Measurements from ENCODE around the gene MAD1L1.

Gene MAD1L1

GRCh38 chr7:2203766-2204300 is 28.9 kb downstream of the MAD1L1 start:
- Histone ChIP-seq H3K4me1 (ENCODE audit: control insufficient read depth in 1 of 2, insufficient read depth in 1 of 2, low read depth in 1 of 2, low read length in 1 of 2) (no peaks in the 10 kb centered on the region), H3K9me3 (no peaks in the 10 kb centered on the region), H3K36me3 (peaks cover 71% of the 10 kb centered on the region), H3K27me3 (no peaks in the 10 kb centered on the region), H3K4me3 (ENCODE audit: low read depth in 1 of 2, low read length in 1 of 2) (no peak overlapping the region), H3K27ac (no peak overlapping the region)
- TF ChIP-seq CTCF (IDR thresholded peaks at IDR 0.05): no peak

- Histone ChIP-seq H3K4me3 (ENCODE audit: low read depth in 1 of 2, low read length in 1 of 2) (no peak overlapping the region), H3K9me3 (no peaks in the 10 kb centered on the region), H3K27ac (no peak overlapping the region), H3K4me1 (ENCODE audit: control insufficient read depth in 1 of 2, insufficient read depth in 1 of 2, low read depth in 1 of 2, low read length in 1 of 2) (no peaks in the 10 kb centered on the region), H3K36me3 (peaks cover 71% of the 10 kb centered on the region), H3K27me3 (no peaks in the 10 kb centered on the region)
- no peak for TF ChIP-seq CTCF (IDR thresholded peaks at IDR 0.05)
Measured at GRCh38 chr7:2202901-2203765, 29.6 kb downstream of the MAD1L1 start.

GRCh38 chr7:2202361-2202761 is 30.4 kb downstream of the MAD1L1 start:
- H3K36me3 ChIP-seq: peaks cover 63% of the 10 kb centered on the region

GRCh38 chr7:2201686-2202360 is 30.9 kb downstream of the MAD1L1 start:
- no peak overlapping the region for H3K4me3 ChIP-seq (ENCODE audit: low read depth in 1 of 2, low read length in 1 of 2)
- TF ChIP-seq CTCF (IDR thresholded peaks at IDR 0.05): no peak
- peaks cover 63% of the 10 kb centered on the region for H3K36me3 ChIP-seq
- H3K27me3 ChIP-seq: no peaks in the 10 kb centered on the region
- no peaks in the 10 kb centered on the region for H3K9me3 ChIP-seq
- H3K27ac ChIP-seq: no peak overlapping the region
- no peaks in the 10 kb centered on the region for H3K4me1 ChIP-seq (ENCODE audit: control insufficient read depth in 1 of 2, insufficient read depth in 1 of 2, low read depth in 1 of 2, low read length in 1 of 2)

More at GRCh38 chr7:2202361-2202761, 30.4 kb downstream of the MAD1L1 start:
- no peaks in the 10 kb centered on the region for H3K27me3 ChIP-seq
- no peak overlapping the region for H3K4me3 ChIP-seq (ENCODE audit: low read depth in 1 of 2, low read length in 1 of 2)
- no peak for TF ChIP-seq CTCF (IDR thresholded peaks at IDR 0.05)
- H3K4me1 ChIP-seq (ENCODE audit: control insufficient read depth in 1 of 2, insufficient read depth in 1 of 2, low read depth in 1 of 2, low read length in 1 of 2): no peaks in the 10 kb centered on the region
- H3K9me3 ChIP-seq: no peaks in the 10 kb centered on the region
- H3K27ac ChIP-seq: no peak overlapping the region

- H3K4me1 ChIP-seq (ENCODE audit: control insufficient read depth in 1 of 2, insufficient read depth in 1 of 2, low read depth in 1 of 2, low read length in 1 of 2): no peaks in the 10 kb centered on the region
- peaks cover 67% of the 10 kb centered on the region for H3K36me3 ChIP-seq
- H3K4me3 ChIP-seq (ENCODE audit: low read depth in 1 of 2, low read length in 1 of 2): no peak overlapping the region
- H3K27me3 ChIP-seq: no peaks in the 10 kb centered on the region
- no peak for TF ChIP-seq CTCF (IDR thresholded peaks at IDR 0.05)
- no peak overlapping the region for H3K27ac ChIP-seq
- H3K9me3 ChIP-seq: no peaks in the 10 kb centered on the region
Measured at GRCh38 chr7:2201128-2201527, 31.6 kb downstream of the MAD1L1 start.
